Measurements from ENCODE around the gene PIM1. TPM values are rescaled to one million over a fixed set of nuclear protein-coding genes. Genes with fewer than 3 reads are reported as not detected.

PIM1 gene
- total RNA-seq, 2 donors from 2014 or later: 15.6 to 26.2 TPM

- H3K27ac ChIP-seq: no peak overlapping the region
- TF ChIP-seq, protein P1, sequence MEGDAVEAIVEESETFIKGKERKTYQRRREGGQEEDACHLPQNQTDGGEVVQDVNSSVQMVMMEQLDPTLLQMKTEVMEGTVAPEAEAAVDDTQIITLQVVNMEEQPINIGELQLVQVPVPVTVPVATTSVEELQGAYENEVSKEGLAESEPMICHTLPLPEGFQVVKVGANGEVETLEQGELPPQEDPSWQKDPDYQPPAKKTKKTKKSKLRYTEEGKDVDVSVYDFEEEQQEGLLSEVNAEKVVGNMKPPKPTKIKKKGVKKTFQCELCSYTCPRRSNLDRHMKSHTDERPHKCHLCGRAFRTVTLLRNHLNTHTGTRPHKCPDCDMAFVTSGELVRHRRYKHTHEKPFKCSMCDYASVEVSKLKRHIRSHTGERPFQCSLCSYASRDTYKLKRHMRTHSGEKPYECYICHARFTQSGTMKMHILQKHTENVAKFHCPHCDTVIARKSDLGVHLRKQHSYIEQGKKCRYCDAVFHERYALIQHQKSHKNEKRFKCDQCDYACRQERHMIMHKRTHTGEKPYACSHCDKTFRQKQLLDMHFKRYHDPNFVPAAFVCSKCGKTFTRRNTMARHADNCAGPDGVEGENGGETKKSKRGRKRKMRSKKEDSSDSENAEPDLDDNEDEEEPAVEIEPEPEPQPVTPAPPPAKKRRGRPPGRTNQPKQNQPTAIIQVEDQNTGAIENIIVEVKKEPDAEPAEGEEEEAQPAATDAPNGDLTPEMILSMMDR (IDR thresholded peaks at IDR 0.05): no peak
- intact Hi-C loops (cut with DNase I): no loop called here
- no peaks in the 10 kb centered on the region for H3K9me3 ChIP-seq
- no peak overlapping the region for H3K9ac ChIP-seq (ENCODE audit: low read depth in 2 of 2, low read length in 2 of 2)
- no peak overlapping the region for H3K4me3 ChIP-seq
- no peaks in the 10 kb centered on the region for H3K27me3 ChIP-seq
- DNase-seq: no peak
- H3K36me3 ChIP-seq: no peaks in the 10 kb centered on the region
- H3K4me1 ChIP-seq: no peaks in the 10 kb centered on the region
Observed at GRCh38 chr6:37146735-37147157, 23.2 kb upstream of the PIM1 start.

DNA sequence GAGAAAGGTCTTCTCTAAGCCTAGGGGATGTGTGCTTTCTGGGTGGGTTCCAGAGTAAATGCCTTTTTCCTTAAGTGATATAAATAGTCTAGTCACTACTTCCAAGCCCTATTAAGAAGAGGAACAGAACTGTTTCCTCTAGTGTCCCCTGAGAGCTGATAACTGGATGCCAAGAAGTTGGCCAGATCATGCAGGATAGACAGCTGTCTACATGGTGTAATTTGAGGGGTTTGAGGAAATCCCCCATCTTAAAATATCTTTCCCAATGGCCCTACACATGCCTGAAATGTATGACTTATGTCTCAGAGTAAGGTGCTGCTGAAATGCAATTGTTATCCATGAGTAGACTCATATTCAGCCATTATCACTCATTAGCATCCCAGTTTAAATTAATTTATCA is 20.2 kb upstream of the PIM1 start:
- no peak overlapping the region for H3K4me3 ChIP-seq
- H3K27me3 ChIP-seq: no peaks in the 10 kb centered on the region
- no peaks in the 10 kb centered on the region for H3K9me3 ChIP-seq
- no peak for DNase-seq
- no peak overlapping the region for H3K9ac ChIP-seq (ENCODE audit: low read depth in 2 of 2, low read length in 2 of 2)
- no peak overlapping the region for H3K27ac ChIP-seq
- H3K36me3 ChIP-seq: no peaks in the 10 kb centered on the region
- TF ChIP-seq, protein P1 (IDR thresholded peaks at IDR 0.05): no peak
- no peaks in the 10 kb centered on the region for H3K4me1 ChIP-seq
- intact Hi-C loops (cut with DNase I): no loop called here

DNA sequence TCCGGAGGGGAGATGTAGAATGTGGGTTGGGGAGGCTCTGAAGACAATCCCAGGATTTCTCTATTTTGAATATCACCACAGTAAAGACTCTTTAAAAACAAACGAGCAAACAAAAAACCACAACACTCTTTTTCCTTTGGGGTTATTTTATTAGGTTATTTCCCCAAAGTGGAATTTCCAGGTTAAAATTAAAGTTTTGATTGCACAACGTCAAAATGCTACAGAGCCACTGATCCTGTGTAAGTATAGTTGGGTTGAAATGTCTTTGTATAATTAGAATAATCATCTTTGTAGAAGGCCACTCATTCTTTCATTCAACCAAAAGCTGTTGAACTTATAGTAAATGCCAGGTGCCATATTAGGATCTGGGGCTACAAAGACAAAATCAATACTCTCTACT is 19.6 kb upstream of the PIM1 start:
- H3K4me3 ChIP-seq: no peak overlapping the region
- TF ChIP-seq, protein P1 (IDR thresholded peaks at IDR 0.05): no peak
- intact Hi-C loops (cut with DNase I): no loop called here
- no peak overlapping the region for H3K27ac ChIP-seq
- H3K36me3 ChIP-seq: no peaks in the 10 kb centered on the region
- no peak for DNase-seq
- H3K4me1 ChIP-seq: no peaks in the 10 kb centered on the region
- no peaks in the 10 kb centered on the region for H3K27me3 ChIP-seq
- no peaks in the 10 kb centered on the region for H3K9me3 ChIP-seq
- H3K9ac ChIP-seq (ENCODE audit: low read depth in 2 of 2, low read length in 2 of 2): no peak overlapping the region

- Histone ChIP-seq H3K9ac (ENCODE audit: low read depth in 2 of 2, low read length in 2 of 2) (no peak overlapping the region), H3K27ac (no peak overlapping the region), H3K27me3 (no peaks in the 10 kb centered on the region), H3K4me3 (no peak overlapping the region), H3K4me1 (peaks cover 2% of the 10 kb centered on the region), H3K9me3 (no peaks in the 10 kb centered on the region), H3K36me3 (no peaks in the 10 kb centered on the region)
- TF ChIP-seq, protein P1 (IDR thresholded peaks at IDR 0.05): no peak
- peak; percentile 53 for DNase-seq
- intact Hi-C loops (cut with DNase I): no loop called here
Observed at GRCh38 chr6:37155394-37156312, 14.3 kb upstream of the PIM1 start.

DNA sequence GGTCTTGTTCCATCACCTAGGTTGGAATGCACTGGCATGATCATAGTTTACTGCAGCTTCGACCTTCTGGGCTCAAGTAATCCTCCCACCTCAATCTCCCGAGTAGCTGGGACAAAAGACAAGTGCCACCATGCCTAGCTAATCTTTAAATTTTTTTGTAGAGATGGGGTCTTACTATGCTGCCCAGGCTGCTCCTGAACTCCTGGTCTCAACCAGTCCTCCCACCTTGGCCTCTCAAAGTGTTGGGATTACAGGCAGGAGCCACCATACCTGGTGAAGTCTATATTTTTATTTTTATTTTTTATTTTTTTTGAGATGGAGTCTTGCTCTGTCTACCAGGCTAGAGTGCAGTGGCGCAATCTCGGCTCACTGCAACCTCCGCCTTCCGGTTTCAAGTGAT is 11.4 kb upstream of the PIM1 start:
- TF ChIP-seq, protein P1 (IDR thresholded peaks at IDR 0.05): no peak
- H3K27ac ChIP-seq: no peak overlapping the region
- no peaks in the 10 kb centered on the region for H3K27me3 ChIP-seq
- H3K4me1 ChIP-seq: peaks cover 5% of the 10 kb centered on the region
- H3K9ac ChIP-seq (ENCODE audit: low read depth in 2 of 2, low read length in 2 of 2): no peak overlapping the region
- no peak for DNase-seq
- H3K4me3 ChIP-seq: no peak overlapping the region
- intact Hi-C loops (cut with DNase I): no loop called here
- no peaks in the 10 kb centered on the region for H3K36me3 ChIP-seq
- H3K9me3 ChIP-seq: no peaks in the 10 kb centered on the region
